ENCODE measurements around the gene DOCK11.

GRCh38 chrX:118660085-118660484 lies 164.5 kb downstream of the DOCK11 start:
- no peak for TF ChIP-seq POLR2AphosphoS5 (IDR thresholded peaks at IDR 0.05; ENCODE audit: low read depth, low read length)
- TF ChIP-seq POLR2A (IDR thresholded peaks at IDR 0.05; ENCODE audit: low read depth, low read length): no peak
